MM.1S (cell line): ENCODE data around the gene SULF2.

Source experiments
- DNase-seq: peaks from one replicate; pipeline ENCODE4 v3.0.0-alpha.2; 2015
- H2AFZ ChIP-seq: fragments of 300-600 bp; sonication (generic); 2 replicates; pipeline ENCODE4 v1.6.0; 2016; ENCODE audit warnings: antibody characterized with exemption, low read length
- H3F3A ChIP-seq: fragments of 300-600 bp; sonication (generic); 2 replicates; pipeline ENCODE4 v1.6.1; 2016; ENCODE audit warnings: mild to moderate bottlenecking, antibody characterized with exemption, low read length, moderate library complexity, mixed read lengths; ENCODE audit not compliant: insufficient read depth
- H3K27ac ChIP-seq: fragments of 300-600 bp; sonication (generic); 2 replicates; pipeline ENCODE4 v1.5.1; 2016; ENCODE audit warnings: mild to moderate bottlenecking, low read length
- H3K27me3 ChIP-seq: fragments of 300-600 bp; sonication (generic); replicated peaks from 2 replicates; pipeline ENCODE4 v1.6.0; 2016; ENCODE audit warnings: low read length; ENCODE audit not compliant: insufficient read depth
- H3K36me3 ChIP-seq: fragments of 300-600 bp; sonication (generic); replicated peaks from 2 replicates; pipeline ENCODE4 v1.6.1; 2016; ENCODE audit warnings: mild to moderate bottlenecking, low read length, mixed read lengths; ENCODE audit not compliant: insufficient read depth
- H3K4me1 ChIP-seq: fragments of 300-600 bp; sonication (generic); 2 replicates; pipeline ENCODE4 v1.6.1; 2016; ENCODE audit warnings: low read length, mixed read lengths
- H3K4me2 ChIP-seq: fragments of 300-600 bp; sonication (generic); 2 replicates; pipeline ENCODE4 v1.6.0; 2016; ENCODE audit warnings: low read depth, low read length
- H3K4me3 ChIP-seq: fragments of 300-600 bp; sonication (generic); 2 replicates; pipeline ENCODE4 v1.5.1; 2016; ENCODE audit warnings: low read length, mixed read lengths
- H3K79me2 ChIP-seq: fragments of 300-600 bp; sonication (generic); 2 replicates; pipeline ENCODE4 v1.6.1; 2016; ENCODE audit warnings: mixed run types, low read length, mixed read lengths
- H3K9ac ChIP-seq: fragments of 300-600 bp; sonication (generic); 2 replicates; pipeline ENCODE4 v1.6.1; 2016; ENCODE audit warnings: low read length, mixed read lengths
- H3K9me2 ChIP-seq: fragments of 300-600 bp; sonication (generic); replicated peaks from 2 replicates; pipeline ENCODE4 v1.6.1; 2016; ENCODE audit warnings: mild to moderate bottlenecking, low read length, mixed read lengths; ENCODE audit not compliant: insufficient read depth
- H3K9me3 ChIP-seq: fragments of 300-600 bp; sonication (generic); replicated peaks from 2 replicates; pipeline ENCODE4 v1.6.1; 2016; ENCODE audit warnings: mild to moderate bottlenecking, low read length, mixed read lengths; ENCODE audit not compliant: insufficient read depth
- H4K20me1 ChIP-seq: fragments of 300-600 bp; sonication (generic); 2 replicates; pipeline ENCODE4 v1.6.1; 2016; ENCODE audit warnings: mild to moderate bottlenecking, low read length, moderate library complexity, mixed read lengths; ENCODE audit not compliant: insufficient read depth
- EZH2 ChIP-seq: fragments of 300-600 bp; sonication (generic); optimal IDR thresholded peaks from 2 replicates; pipeline ENCODE3; 2017; ENCODE audit warnings: low read depth, mild to moderate bottlenecking, antibody characterized with exemption, low read length, mixed read lengths
- EZH2phosphoT487 ChIP-seq: fragments of 300-600 bp; sonication (generic); IDR thresholded peaks from 2 replicates; pipeline ENCODE4 v1.6.1; 2018; ENCODE audit warnings: antibody characterized with exemption, low read length
- TF ChIP-seq, protein P1 (sequence below): fragments of 300-600 bp; sonication (generic); IDR thresholded peaks from 2 replicates; pipeline ENCODE4 v1.5.1; 2016; ENCODE audit warnings: antibody characterized with exemption, low read length, mixed read lengths

Gene SULF2

DNA sequence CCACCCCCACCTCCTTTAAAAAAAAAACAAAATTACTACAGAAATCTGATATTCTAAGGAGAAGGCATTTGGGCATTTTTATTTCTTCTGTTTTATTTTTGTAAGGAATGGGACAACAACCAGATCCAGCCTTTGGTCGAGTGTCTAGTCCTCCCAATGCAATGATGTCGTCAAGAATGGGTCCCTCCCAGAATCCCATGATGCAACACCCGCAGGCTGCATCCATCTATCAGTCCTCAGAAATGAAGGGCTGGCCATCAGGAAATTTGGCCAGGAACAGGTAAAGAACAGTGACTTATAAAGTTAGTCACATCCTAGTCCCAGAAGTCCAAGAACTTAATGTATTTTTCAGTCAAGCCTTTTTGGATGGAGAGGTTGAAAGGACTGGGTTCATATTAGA is 133.0 kb downstream of the SULF2 start:
- Histone ChIP-seq H3K9ac (no peak overlapping the region), H3K27me3 (no peaks in the 10 kb centered on the region), H3K9me3 (no peaks in the 10 kb centered on the region), H3K36me3 (peaks cover 5% of the 10 kb centered on the region; the same call in 1 of the 2 replicates), H4K20me1 (no peaks in the 10 kb centered on the region), H3K4me2 (no peak overlapping the region), H2AFZ (no peak overlapping the region), H3K27ac (no peak overlapping the region), H3K9me2 (no peaks in the 10 kb centered on the region), H3K4me3 (no peak overlapping the region), H3K79me2 (no peaks in the 10 kb centered on the region), H3K4me1 (no peaks in the 10 kb centered on the region), H3F3A (peaks cover 18% of the 10 kb centered on the region)
- DNase-seq: no peak
- TF ChIP-seq, protein P1, sequence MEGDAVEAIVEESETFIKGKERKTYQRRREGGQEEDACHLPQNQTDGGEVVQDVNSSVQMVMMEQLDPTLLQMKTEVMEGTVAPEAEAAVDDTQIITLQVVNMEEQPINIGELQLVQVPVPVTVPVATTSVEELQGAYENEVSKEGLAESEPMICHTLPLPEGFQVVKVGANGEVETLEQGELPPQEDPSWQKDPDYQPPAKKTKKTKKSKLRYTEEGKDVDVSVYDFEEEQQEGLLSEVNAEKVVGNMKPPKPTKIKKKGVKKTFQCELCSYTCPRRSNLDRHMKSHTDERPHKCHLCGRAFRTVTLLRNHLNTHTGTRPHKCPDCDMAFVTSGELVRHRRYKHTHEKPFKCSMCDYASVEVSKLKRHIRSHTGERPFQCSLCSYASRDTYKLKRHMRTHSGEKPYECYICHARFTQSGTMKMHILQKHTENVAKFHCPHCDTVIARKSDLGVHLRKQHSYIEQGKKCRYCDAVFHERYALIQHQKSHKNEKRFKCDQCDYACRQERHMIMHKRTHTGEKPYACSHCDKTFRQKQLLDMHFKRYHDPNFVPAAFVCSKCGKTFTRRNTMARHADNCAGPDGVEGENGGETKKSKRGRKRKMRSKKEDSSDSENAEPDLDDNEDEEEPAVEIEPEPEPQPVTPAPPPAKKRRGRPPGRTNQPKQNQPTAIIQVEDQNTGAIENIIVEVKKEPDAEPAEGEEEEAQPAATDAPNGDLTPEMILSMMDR: no peak
- no peak for TF ChIP-seq EZH2
- no peak for TF ChIP-seq EZH2phosphoT487

DNA sequence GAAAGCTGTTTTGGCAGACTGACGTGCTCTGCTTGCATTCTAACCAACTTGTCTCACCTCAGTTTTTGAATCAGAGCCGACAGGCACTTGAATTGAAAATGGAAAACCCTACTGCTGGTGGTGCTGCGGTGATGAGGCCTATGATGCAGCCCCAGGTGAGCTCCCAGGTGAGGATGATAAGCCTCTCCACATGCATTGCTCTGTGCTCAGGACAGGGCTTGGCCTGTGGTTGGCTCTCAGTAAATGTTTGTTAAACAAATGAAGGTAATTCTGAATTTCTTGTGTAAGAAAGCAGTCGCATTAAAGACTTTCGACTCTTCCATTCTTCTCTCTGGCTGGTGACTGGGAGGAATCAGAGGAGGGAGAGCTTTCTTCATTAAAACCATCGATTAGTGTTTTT is 136.3 kb downstream of the SULF2 start:
- no peak overlapping the region for H3K4me3 ChIP-seq
- H2AFZ ChIP-seq: no peak overlapping the region
- H3K27ac ChIP-seq: no peak overlapping the region
- H4K20me1 ChIP-seq: no peaks in the 10 kb centered on the region
- H3K9me2 ChIP-seq: no peaks in the 10 kb centered on the region
- no peaks in the 10 kb centered on the region for H3K79me2 ChIP-seq
- no peak overlapping the region for H3K9ac ChIP-seq
- no peak overlapping the region for H3K4me2 ChIP-seq
- no peaks in the 10 kb centered on the region for H3K4me1 ChIP-seq
- DNase-seq: no peak
- peaks cover 5% of the 10 kb centered on the region; the same call in 1 of the 2 replicates for H3K36me3 ChIP-seq
- no peaks in the 10 kb centered on the region for H3K9me3 ChIP-seq
- no peaks in the 10 kb centered on the region for H3K27me3 ChIP-seq
- peaks cover 11% of the 10 kb centered on the region; the same call in 1 of the 2 replicates for H3F3A ChIP-seq
- TF ChIP-seq, protein P1: no peak
- no peak for TF ChIP-seq EZH2
- no peak for TF ChIP-seq EZH2phosphoT487

DNA sequence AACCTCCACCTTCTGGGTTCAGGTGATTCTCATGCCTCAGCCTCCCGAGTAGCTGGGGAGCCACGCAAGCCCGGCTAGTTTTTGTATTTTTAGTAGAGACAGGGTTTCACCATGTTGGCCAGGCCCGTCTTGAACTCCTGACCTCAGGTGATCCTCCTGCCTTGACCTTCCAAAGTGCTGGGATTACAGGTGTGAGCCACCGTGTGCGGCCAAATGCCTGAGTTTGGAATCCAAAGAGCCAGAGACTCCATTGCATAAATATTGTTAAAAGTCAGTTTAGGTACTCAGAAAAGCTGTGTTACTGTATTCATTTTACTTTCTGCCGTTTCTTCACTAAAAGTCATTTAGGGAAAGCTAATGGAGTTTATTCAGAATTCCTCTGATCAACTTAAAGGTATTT is 137.3 kb downstream of the SULF2 start:
- Histone ChIP-seq H3F3A (peaks cover 8% of the 10 kb centered on the region; the same call in 1 of the 2 replicates), H3K4me3 (no peak overlapping the region), H2AFZ (no peak overlapping the region), H3K27me3 (no peaks in the 10 kb centered on the region), H3K9ac (no peak overlapping the region), H3K4me2 (no peak overlapping the region), H3K9me3 (no peaks in the 10 kb centered on the region), H3K36me3 (peaks cover 5% of the 10 kb centered on the region; the same call in 1 of the 2 replicates), H4K20me1 (no peaks in the 10 kb centered on the region), H3K79me2 (no peaks in the 10 kb centered on the region), H3K4me1 (no peaks in the 10 kb centered on the region), H3K27ac (no peak overlapping the region), H3K9me2 (no peaks in the 10 kb centered on the region)
- TF ChIP-seq EZH2phosphoT487: no peak
- no peak for TF ChIP-seq EZH2
- TF ChIP-seq, protein P1: no peak
- DNase-seq: no peak

DNA sequence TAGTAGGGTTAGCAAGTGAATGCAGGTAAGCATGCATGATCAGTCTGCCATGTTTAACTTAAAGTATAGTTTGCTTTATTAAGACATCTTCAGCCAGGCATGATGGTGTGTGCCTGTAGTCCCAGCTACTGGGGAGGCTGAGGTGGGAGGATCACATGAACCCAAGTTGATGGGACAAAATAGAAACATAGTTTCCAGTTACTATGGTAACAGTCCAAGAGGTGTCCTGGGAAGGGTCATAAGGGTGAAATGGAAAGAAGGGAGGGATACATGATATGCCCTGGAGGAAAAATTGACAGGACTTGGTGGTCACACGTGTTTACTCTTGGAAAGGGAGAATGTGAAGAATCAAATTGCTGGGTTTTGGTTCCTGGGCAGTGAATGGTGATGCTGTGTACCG is 139.6 kb downstream of the SULF2 start:
- no peaks in the 10 kb centered on the region for H3K36me3 ChIP-seq

More for the DNA sequence above, 139.6 kb downstream of the SULF2 start:
- Histone ChIP-seq H3K27me3 (no peaks in the 10 kb centered on the region), H3K27ac (no peak overlapping the region), H3K79me2 (no peaks in the 10 kb centered on the region), H3K9ac (no peak overlapping the region), H2AFZ (no peak overlapping the region), H3K4me1 (no peaks in the 10 kb centered on the region), H3K9me2 (no peaks in the 10 kb centered on the region), H3F3A (peaks cover 8% of the 10 kb centered on the region; the same call in 1 of the 2 replicates), H3K4me3 (no peak overlapping the region), H3K9me3 (no peaks in the 10 kb centered on the region), H4K20me1 (no peaks in the 10 kb centered on the region), H3K4me2 (no peak overlapping the region)
- TF ChIP-seq EZH2phosphoT487 (no peak), EZH2 (no peak)
- TF ChIP-seq, protein P1: no peak
- no peak for DNase-seq
